ENCODE data around the gene GNLY.

Gene GNLY

DNA sequence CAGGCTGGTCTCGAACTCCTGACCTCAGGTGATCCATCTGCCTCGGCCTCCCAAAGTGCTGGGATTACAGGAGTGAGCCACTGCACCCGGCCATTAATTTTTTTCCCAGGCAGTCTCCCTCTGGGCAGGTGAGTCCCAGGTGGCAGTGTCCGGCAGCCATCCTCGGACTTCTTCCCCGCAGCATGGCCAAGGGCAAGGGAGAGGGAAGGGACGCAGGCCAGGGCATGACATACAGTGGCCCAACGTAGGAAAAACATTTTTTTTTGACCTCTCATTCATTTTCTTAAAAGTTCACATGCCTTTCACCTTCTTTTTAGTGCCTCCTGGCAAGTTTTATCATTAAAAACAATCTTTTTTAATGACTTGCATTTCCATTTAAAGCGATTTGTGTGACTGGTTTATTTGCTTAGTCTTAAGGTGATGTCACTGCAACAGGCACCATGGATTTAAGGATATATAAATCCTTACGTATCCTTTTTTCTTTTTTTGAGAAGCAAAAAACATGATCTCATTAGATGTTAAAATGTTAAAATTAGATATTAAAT, 36.6 kb downstream of the GNLY start:
- no peak for DNase-seq

DNA sequence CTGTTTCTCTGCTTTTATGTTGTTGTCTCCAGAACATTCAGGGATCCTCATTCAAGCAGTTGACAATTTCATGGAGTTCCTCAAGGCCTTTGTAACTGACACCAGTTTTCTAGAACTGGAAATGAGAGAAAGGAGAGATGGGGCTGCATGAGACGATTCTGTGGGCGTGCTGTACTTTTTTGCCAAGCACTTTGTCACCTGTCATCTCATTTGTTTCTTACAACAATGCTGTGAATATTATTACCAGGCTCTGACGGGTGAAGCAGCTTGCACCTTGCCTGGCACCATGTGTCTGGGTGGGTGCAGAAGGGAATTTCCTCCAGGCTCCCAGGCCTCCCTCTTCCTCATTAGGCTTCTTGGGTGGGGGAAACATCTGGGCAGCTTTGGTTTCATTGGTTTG, 37.4 kb downstream of the GNLY start:
- DNase-seq, result no peak

DNA sequence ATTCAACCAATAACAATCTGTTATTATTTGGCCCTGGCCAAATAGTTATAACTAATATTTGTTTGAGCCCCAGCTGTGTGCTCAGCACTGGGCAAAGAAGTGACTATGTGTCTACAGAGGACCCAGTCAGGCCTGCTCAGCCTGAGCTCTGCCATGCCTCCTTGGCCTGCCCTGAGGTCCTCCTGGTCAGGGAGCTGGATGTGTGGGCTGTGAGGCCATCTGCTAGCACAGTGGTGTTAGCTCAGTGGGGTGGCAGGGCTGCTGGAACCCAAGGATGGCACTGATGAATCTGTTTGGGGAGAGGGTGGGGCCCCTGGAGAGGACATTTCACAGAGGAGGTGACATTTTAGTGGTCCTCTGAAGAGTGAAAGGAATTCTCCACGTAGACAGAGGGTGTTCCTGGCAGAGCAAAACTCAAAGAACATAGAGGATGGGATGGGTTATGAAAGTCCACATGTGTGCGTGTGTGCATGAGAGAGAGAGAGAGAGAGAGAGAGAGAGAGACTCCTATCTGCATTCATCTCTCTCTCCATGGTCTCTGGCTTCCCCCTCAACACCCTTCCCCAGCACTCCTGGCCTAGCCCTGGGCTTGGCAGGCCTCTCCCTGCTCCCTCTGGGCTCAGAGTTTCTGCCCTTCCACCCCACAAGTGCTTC, 38.4 kb downstream of the GNLY start:
- no peak for DNase-seq

DNA sequence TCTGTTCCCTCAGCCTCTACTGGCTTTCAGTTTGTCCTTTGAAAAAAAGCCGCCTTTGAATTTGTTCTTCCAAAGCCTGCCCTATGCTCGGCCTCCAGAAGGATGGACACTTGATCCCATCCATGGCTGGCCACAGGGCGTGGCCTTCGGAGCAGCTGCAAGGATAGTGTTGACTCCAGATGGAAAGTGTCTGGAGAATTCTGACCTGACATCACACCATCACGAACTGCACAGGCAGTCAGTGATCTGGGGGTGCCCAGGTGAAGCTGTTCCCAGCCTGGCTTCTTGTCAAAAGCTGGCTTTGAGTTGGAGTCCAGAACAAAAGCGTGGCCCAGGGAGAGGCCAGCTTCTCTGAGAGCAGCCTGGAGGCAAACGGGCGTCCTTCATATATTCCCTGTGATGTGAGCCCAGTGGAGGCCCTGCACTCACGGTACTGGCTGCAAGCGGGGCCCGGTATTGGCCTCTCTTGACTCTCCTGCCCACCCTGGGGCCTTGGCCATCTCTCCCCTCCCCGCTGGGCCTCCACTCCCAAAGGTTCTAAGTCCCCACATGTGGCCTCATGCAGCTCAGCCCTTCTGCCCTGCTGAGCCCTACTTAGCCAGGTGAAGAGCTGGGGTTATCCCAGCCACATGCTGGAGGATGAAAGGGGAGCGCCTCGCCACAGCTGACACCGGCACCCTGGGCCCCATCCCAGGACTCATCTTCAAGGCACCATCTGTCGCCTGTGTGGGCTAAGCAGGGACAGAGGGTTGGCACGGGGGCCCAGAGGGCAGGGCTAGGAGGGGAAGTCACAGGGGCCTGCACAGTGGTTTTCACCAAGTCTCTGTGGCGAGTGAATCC, 39.2 kb downstream of the GNLY start:
- no peak for DNase-seq

DNA sequence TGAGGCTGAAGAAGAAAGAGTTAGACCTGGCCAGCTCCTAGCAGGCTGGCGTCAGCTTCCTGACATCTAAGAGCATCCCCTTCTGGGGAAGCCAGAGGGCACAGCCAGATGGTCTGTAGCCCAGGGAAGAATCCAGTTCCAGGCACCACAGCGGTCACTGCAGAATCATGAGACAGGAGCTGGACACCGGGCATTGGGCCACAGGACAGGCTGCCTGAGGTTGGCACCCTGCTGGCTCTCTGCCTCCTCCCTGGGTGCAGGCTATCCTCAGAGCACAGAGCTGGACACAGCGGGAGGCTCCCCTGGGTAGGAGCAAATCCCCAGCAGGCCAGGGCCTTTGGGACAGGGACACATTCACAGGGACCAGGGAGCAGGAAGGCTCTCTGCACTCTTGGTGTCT, 39.9 kb downstream of the GNLY start:
- DNase-seq, result no peak

DNA sequence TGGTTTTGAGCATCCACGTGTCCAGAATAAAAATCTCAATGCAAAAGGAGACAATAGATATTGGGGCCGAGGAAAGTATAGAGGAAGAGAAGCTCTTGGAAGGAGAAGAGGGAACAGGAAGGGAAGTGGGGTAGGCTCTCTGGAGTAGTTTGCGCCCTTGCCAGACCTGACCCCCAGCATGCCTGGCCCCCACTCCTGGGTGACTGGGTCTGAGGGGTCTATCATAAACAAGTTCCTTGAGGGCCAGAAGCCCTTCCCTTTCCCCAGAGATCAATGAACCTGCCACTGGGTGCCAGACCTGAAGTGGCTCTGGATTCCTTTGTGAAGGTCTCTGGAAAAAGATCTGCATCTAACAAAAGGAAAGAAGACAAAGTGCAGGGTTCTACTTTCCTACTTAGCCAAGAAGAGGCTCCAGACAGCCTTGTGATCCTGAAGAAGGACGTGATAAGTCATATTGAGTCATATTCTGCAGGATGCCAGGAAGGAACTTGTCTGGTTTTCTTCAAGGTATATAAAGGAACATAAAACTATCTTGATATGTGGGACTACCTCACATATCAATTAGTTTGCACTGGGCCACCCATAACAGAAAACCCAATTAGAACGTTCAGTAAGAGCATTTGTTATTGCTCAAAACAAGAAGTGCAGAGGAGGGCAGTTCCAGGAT, 40.9 kb downstream of the GNLY start:
- no peak for DNase-seq

DNA sequence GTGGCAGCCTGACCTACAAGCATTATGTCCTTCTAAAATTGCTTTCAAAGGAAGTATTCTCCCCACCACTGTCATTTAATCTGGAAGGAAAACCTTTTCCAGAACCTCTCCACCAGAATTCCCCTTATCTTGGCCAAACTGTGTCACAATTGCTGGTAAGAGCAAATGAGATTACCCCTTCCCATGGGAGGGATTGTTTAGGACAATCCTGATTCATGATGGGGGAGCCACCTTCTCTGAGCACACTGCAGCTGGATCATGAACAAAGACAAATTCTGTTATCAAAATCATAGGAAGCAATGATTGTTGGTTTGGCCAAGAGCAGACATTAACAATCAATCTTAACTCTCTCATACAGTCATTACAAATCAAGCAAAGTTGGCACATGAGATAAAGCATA, 41.5 kb downstream of the GNLY start:
- no peak for DNase-seq

DNA sequence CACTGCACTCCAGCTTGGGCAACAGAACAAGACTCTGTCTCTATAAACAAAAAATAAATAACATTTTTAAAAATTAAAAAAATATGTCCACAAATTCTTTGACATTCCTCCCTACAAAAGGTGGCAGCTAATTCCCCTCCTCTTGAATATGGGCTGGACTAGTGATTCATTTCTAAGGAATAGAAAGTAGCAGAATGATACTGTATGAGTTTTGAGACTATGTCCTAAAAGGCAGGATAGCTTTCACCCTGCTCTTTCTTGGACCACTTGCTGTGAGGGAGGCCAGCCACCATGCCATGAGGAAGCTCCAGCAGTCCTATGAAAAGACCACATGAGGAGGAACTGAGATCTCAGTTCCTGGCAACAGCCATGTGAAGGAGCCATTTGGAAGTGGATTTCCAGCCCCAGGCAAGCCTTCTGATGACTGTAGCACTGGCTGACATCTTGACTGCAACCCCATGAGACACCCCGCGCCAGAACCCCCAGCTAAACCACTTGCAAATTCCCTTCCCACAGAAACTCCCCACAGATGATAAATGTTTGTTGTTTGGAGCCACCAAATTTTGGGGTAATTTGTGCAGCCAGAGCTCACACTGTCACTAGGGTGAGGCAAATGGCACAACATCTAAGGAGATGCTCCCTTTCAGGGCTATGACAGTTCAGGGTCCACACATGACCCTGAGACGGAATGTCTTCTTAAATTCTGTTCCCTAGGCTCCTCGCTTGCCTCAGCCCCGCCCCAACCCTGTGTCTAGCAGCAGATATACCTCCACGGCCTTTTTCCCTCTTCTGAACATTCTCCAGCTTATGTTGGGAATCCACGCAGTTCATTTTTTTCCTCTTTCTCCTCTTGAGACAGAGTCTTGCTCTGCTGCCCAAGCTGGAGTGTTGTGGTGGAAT, 42.5 kb downstream of the GNLY start:
- DNase-seq, result no peak

DNA sequence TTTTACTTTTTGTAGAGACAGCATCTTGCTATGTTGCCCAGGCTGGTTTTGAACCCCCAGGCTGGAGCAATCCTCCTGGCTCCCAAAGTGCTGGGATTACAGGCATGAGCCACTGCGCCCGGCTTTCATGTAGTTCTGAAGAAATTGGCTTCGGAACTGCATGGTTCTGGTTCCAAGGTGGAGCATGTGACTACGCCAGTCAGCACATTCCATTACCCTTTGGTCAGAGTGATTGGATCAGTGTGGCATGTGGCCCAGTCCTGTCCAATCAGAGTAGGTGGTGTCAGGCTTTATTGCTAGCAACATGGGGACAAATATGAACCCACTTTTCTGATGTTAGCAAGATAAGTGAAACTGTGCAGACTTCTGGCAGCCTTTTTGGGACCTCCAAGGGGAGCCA, 43.3 kb downstream of the GNLY start:
- no peak for DNase-seq

DNA sequence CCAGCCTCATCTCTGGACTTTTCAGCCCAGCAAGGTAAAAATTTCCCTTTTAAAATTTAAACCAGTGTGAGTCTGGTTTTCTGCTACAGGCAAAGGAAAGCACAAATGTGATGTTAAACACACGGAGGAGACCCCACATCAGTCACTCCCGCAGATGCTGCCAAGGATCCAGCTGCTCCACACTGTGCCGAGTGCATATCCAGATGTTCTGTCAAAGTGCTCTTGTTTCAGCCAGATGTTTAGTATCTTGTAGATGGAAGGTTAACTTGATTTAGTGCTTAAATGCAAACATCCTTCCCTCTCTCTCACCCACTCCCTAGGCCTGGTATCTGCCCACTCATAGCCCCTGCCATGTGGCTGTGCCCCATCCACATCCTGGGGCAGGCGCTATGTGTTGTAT, 43.8 kb downstream of the GNLY start:
- DNase-seq, result no peak

DNA sequence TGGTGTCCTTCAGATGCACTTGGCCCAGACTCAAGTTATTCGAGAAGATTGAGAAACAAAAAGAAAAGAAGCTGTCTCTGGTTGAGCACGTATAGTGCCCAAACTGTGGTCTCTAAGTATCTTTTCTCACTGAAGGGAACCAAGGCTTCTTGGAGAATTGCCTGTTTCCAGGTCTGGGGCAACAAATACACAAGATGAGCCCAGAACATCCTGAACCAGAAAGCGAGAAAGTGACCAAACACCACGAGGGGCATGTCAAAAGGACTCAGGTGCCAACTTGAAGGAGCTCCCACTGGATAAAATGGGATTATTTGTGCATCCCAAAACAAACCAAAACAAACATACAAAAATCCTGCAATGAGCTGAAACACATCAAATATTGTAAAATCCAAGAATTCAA, 46.0 kb downstream of the GNLY start:
- DNase-seq, result no peak

DNA sequence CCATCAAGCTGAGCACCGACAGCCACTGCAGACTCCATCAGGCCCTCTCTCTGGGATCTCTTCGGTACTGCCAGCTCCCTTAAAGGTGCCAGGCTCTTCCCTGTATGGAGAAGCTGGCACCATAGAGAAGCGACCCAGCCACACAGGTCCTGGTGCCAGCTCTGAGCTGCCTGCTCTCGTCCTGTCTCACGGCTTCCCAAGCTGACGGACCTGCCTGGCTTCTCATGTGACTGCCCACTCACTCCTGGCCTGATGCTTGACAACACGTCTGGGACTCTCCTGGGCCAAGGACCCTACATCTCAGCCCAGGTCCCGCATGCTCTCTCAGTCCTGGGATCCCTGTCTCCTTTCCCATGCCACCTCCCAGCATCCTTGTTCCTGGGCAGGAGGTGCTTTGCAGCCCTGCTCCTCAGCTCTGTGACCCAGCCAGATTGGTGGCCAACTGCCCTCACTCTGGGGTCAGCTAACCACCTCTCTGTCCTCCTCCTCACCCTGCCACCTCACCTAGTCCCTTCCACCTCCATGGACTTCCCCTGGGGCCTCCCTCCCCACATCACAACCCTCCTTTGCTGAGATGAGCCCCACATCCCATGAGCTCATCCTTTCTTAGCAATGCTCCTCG, 47.2 kb downstream of the GNLY start:
- DNase-seq, result no peak

DNA sequence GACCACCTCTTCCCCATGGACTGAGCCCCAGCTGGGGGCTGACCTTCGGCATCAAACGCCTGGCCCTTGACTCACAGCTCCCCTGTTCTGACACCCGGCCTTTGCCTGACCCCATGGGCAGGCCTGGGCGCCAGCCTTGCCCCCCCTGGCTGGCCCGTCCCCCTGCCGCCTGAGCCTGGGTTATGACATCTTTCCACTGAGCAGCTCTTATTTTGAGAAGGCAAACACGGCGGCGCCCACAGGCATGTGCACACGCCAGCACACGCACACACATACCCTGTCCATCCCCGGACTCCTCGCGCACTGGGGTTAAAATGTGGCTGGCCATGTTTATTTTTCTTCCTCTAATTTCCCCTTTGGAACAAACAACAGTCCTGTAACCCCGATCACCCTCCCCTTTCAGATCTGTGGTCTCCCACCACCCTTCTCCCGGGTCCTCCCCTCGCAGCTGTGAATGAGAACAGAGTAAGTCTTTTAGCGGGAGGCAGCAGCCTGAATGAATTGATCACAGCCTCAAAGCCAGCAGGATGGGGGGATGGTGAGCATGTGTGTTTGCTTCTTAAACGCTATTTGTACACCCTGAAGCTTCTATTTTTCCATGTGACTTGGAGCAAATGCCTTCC, 47.8 kb downstream of the GNLY start:
- DNase-seq, result no peak

DNA sequence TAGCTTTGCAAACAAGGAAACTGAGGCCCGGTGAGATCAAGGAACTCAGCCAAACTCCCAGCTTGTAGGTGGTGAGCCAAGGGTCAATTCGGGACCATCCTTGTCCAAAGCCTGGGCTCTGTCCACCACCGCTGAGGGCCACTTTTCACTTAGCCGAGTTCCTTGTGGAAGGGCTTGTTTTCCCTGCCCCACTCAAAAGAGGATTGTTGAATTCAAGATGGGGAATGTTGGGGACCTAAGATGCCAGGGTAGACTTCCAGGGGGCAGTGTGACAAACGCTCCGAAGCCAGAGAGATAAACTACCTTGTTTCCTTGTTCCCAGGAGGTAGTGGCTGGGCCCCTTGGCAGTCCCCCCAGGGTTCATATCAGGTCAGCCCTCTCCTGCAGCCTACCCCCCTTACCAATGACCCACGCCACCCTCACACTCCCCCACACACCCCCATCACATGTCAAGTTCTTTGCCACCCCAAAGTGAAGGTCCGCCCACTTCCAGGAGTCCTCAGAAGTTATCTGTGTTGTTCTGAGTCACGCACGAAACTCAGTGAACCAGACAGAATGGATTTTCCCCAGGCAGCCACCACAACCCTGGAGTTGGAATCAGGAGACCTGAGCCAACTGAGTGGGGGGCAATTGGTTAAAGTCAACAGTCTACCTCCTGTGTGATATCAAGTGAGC, 49.3 kb downstream of the GNLY start:
- no peak for DNase-seq

DNA sequence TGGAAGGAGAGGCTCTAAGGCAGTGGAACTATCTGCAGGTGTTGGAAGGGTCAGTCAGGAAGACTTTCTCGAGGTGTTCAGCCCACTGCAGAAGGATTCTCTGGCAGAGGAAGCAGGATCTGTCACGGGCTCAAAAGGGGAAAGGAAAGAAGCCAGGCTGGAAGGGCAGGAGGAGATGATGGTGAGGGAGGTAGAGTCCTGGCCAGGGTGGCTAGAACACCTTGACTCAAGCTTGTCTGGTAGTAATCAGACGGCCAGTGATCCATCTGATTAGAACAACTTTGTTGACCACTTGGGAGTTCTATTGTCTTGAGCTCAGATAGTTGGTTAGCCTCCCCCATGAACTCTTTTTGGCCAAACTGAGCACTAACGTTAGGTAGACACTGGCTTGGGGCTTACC, 49.9 kb downstream of the GNLY start:
- no peak for DNase-seq

DNA sequence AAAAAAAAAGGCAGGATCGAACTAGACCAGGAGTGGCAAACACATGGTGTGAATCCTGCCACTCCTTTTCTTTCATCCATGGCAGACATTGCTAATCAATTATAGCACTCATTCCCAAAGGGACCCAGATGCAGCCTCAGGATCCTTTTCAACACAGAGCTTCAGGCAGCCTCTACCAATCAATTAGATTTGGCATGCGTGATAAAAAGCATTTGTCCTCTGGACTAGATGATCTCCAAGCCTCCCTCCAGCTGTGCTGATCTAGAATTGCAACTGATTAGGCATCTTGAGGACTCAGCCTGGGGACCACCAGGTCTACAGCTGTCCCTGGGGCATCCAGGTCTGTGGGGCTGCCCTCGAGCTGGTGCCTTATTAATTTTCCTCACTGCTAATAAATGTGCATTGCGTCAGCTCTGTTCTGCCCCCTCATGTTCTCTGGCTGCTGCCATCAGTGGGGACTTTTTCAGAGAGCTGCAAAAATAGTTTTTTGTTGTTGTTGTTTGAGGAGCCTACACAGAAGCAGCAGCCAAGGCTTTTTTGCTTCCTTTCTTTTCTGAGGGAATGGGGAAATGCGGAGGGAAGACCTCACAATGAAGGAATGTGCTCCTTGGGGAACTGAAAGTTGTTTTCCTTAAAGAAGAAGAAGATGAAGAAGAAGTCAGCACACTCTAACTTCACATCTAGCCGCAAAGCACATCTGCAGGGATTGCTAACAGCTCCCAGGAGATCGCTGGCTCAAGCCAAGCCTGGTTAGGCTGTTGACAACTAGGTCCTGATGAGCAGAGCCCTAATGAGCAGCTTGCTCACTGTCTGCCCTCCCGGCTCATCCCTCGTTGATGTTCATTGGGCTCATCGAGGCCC, 50.8 kb downstream of the GNLY start:
- no peak for DNase-seq

DNA sequence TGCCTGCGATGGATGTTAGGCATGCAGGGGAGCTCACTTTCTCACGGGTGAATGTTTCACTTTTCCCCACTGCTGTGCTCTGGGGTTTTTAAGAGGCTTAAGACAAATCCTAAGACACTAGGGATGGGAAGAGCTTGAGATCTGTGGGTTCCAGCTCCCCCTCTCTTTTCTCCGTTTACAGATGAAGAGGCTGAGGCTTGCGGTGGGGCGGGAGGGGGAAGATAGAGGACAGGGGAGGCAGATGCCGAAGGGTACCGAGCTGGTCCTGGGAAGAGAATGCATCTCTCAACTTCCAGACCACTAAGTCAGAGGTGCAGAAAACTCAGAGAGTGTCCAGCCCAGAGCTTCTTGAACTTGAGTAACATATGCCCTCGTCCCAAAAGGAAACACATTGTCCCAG, 51.5 kb downstream of the GNLY start:
- DNase-seq, result no peak

DNA sequence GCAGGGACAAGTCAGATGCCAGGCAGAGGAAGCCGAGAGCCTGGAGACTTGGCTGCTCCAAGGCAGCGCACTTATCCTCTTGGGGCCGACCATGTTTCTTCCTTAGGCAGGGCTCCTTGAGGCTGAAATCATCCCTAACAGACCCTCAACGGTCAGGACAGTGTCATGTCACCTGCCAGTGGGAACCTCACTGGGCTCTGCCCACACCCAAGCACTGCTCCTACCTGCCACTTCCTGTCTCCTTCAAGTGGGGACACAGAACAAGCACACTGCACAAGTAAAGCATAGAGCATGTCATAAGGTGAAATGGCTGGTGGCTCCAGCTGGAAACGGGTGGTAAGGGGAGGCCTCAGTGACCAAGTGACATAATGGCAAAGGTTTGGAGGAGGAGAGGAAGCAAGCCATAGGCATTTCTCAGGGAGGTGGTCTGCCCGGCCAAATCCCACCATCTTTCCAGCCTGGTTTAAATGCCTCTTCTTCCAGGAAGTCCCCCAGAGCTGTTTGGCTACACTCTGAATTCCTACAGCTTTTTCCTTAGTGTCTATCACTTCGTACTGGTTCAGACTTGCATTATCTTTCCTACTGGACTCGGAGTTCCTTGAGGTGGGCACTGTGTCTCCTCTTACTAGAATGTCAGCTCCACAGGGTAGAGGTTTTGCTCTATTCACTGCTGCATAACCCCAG, 52.3 kb downstream of the GNLY start:
- no peak for DNase-seq

DNA sequence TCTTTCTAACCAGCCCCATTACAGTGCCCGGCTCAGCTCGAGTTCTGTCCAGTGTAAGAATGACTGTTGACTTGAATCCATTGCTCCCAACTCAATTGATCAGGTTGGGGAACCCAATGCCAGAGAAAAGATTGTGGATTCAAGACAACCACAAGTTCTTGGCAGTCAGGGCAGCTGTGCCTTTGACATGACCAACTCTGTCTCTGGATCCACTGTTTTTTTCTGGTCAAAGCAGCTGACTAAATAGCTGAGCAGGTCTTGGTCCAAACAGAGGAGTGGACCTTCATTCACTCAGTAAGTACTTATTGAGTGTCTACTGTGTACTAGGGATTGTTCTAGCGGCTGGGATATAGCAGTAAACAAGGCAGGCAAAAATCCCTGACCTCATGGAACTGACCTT, 53.3 kb downstream of the GNLY start:
- no peak for DNase-seq
